IPS DF 6.9 (cell line): ENCODE data around the gene ABITRAM.
"Not testable (repeated sequence)": the region's sequence is repeated elsewhere in the genome, so short reads cannot be mapped to it uniquely, and the experiment has no call there.

Experiments
- DNase-seq: peaks from one replicate; pipeline ENCODE4 v3.0.0-alpha.2; 2013; ENCODE audit warnings: low read depth, low spot score
- H3K27ac ChIP-seq: one replicate; pipeline ENCODE4 v1.5.1; 2013; ENCODE audit warnings: low read length, control low read depth
- H3K27me3 ChIP-seq: 2 replicates; pipeline ENCODE4 v1.6.1; 2013; ENCODE audit warnings: mild to moderate bottlenecking, low read length; ENCODE audit not compliant: control insufficient read depth, insufficient read depth
- H3K36me3 ChIP-seq: 2 replicates; pipeline ENCODE4 v1.6.1; 2013; ENCODE audit warnings: low read length; ENCODE audit not compliant: control insufficient read depth, insufficient read depth
- H3K4me1 ChIP-seq: 2 replicates; pipeline ENCODE4 v1.6.1; 2013; ENCODE audit warnings: low read length; ENCODE audit not compliant: control insufficient read depth, insufficient read depth
- H3K4me3 ChIP-seq: 2 replicates; pipeline ENCODE4 v1.5.1; 2013; ENCODE audit warnings: mild to moderate bottlenecking, low read length
- H3K9me3 ChIP-seq: 2 replicates; pipeline ENCODE4 v1.6.1; 2013; ENCODE audit warnings: low read length, inconsistent platforms; ENCODE audit not compliant: control insufficient read depth, insufficient read depth
- WGBS: extraction: QIAGEN DNeasy Blood & Tissue Kit; methylation state at CpG from one replicate; pipeline ENCODE4 v1.1.7; 2013; ENCODE audit warnings: mixed read lengths, missing lambda C conversion rate; ENCODE audit not compliant: insufficient read length, insufficient coverage; 5-methylcytosine and 5-hydroxymethylcytosine counted together

Gene ABITRAM

GRCh38 chr9:108934323-108934893, at the start of gene ABITRAM:
Gene ABITRAM, plus strand, starts transcription at chr9:108934400. Its CDS starts 87 bp downstream, at chr9:108934487.
- WGBS: no CpG with 5 or more reads among the region's 47 CpGs
- no peak within 1 kb of the TSS for H3K27ac ChIP-seq
- H3K9me3 ChIP-seq: no peaks in the 10 kb centered on the region
- H3K4me3 ChIP-seq: peak within 1 kb of the TSS; percentile 74
- no peaks in the 10 kb centered on the region for H3K27me3 ChIP-seq
- peak; percentile 37 for DNase-seq
- H3K4me1 ChIP-seq: 0 out of 2 replicates have a peak, but pooled peaks cover 1% of the 10 kb centered on the region
- no peaks in the 10 kb centered on the region; the same call in 1 of the 2 replicates for H3K36me3 ChIP-seq

GRCh38 chr9:108884701-108885100, 49.5 kb upstream of the ABITRAM start:
- no peaks in the 10 kb centered on the region for H3K4me1 ChIP-seq
- H3K27me3 ChIP-seq: no peaks in the 10 kb centered on the region
- H3K4me3 ChIP-seq: no peak overlapping the region
- WGBS: no CpG with 5 or more reads among the region's 3 CpGs
- no peak for DNase-seq
- no peaks in the 10 kb centered on the region for H3K9me3 ChIP-seq
- H3K27ac ChIP-seq: no peak overlapping the region
- peaks cover 3% of the 10 kb centered on the region; the same call in 1 of the 2 replicates for H3K36me3 ChIP-seq

GRCh38 chr9:108885643-108886348, 48.4 kb upstream of the ABITRAM start:
- DNase-seq: no peak
- no peaks in the 10 kb centered on the region for H3K27me3 ChIP-seq
- H3K4me3 ChIP-seq: no peak overlapping the region
- no peaks in the 10 kb centered on the region for H3K4me1 ChIP-seq
- H3K36me3 ChIP-seq: no peaks in the 10 kb centered on the region; the same call in 1 of the 2 replicates
- no CpG with 5 or more reads among the region's 1 CpG for WGBS
- H3K9me3 ChIP-seq: no peaks in the 10 kb centered on the region
- no peak overlapping the region for H3K27ac ChIP-seq

- H3K9me3 ChIP-seq, H3K27ac ChIP-seq, H3K4me3 ChIP-seq, H3K36me3 ChIP-seq, H3K27me3 ChIP-seq, H3K4me1 ChIP-seq, DNase-seq: not testable (repeated sequence)
- no CpG with 5 or more reads among the region's 3 CpGs for WGBS
Observed at GRCh38 chr9:108886594-108887271, 47.5 kb upstream of the ABITRAM start.

GRCh38 chr9:108889649-108890067, 44.5 kb upstream of the ABITRAM start:
- Histone ChIP-seq H3K4me3 (no peak overlapping the region), H3K27ac (no peak overlapping the region), H3K36me3 (peaks cover 13% of the 10 kb centered on the region), H3K4me1 (no peaks in the 10 kb centered on the region), H3K9me3 (no peaks in the 10 kb centered on the region), H3K27me3 (no peaks in the 10 kb centered on the region; the same call in 1 of the 2 replicates)
- WGBS: no CpG with 5 or more reads among the region's 4 CpGs
- DNase-seq: no peak

GRCh38 chr9:108894225-108894997, 39.8 kb upstream of the ABITRAM start:
- H3K4me1 ChIP-seq: no peaks in the 10 kb centered on the region
- H3K9me3 ChIP-seq: no peaks in the 10 kb centered on the region
- DNase-seq: no peak
- no peaks in the 10 kb centered on the region; the same call in 1 of the 2 replicates for H3K27me3 ChIP-seq
- H3K27ac ChIP-seq: no peak overlapping the region
- H3K36me3 ChIP-seq: peaks cover 24% of the 10 kb centered on the region
- no peak overlapping the region for H3K4me3 ChIP-seq
- WGBS: no CpG with 5 or more reads among the region's 4 CpGs

- Histone ChIP-seq H3K9me3 (no peaks in the 10 kb centered on the region), H3K4me1 (no peaks in the 10 kb centered on the region), H3K36me3 (peaks cover 22% of the 10 kb centered on the region; the same call in 1 of the 2 replicates), H3K27ac (no peak overlapping the region), H3K4me3 (no peak overlapping the region), H3K27me3 (no peaks in the 10 kb centered on the region)
- DNase-seq: no peak
- WGBS: no CpG with 5 or more reads among the region's 2 CpGs
Observed at GRCh38 chr9:108897324-108898096, 36.7 kb upstream of the ABITRAM start.

- not testable (repeated sequence) for H3K27me3 ChIP-seq, DNase-seq, H3K9me3 ChIP-seq, H3K4me3 ChIP-seq, H3K4me1 ChIP-seq, H3K27ac ChIP-seq
- H3K36me3 ChIP-seq: peaks cover 18% of the 10 kb centered on the region; the same call in 1 of the 2 replicates
- no CpG with 5 or more reads among the region's 8 CpGs for WGBS
Observed at GRCh38 chr9:108899023-108899695, 35.0 kb upstream of the ABITRAM start.

- Histone ChIP-seq H3K27me3 (no peaks in the 10 kb centered on the region), H3K4me3 (no peak overlapping the region), H3K9me3 (no peaks in the 10 kb centered on the region), H3K36me3 (peaks cover 15% of the 10 kb centered on the region; the same call in 1 of the 2 replicates), H3K27ac (no peak overlapping the region), H3K4me1 (no peaks in the 10 kb centered on the region)
- WGBS: no CpG with 5 or more reads among the region's 5 CpGs
- no peak for DNase-seq
Observed at GRCh38 chr9:108900176-108900575, 34.0 kb upstream of the ABITRAM start.
